ENCODE results near the gene MPC2. TPM values are rescaled to one million over a fixed set of nuclear protein-coding genes. Genes with fewer than 3 reads are reported as not detected.
"Not testable (repeated sequence)": the region's sequence is repeated elsewhere in the genome, so short reads cannot be mapped to it uniquely, and the experiment has no call there.

MPC2 gene
- total RNA-seq, 1 donor from 2014 or later = 38.9 TPM

GRCh38 chr1:167947733-167948132 lies 10.9 kb upstream of the MPC2 start:
- intact Hi-C loops (cut with micrococcal nuclease) = no loop called here
- Mint-ChIP-seq H3K36me3 (ENCODE audit: low read depth) (peaks cover 35% of the 10 kb centered on the region), H3K27ac (no peak overlapping the region), H3K9me3 (peaks cover 3% of the 10 kb centered on the region), H3K27me3 (no peaks in the 10 kb centered on the region), H3K4me1 (peaks cover 31% of the 10 kb centered on the region), H3K4me3 (no peak overlapping the region)
- no peak for DNase-seq

- Mint-ChIP-seq H3K4me1 (peaks cover 29% of the 10 kb centered on the region), H3K27me3 (no peaks in the 10 kb centered on the region), H3K36me3 (ENCODE audit: low read depth) (peaks cover 30% of the 10 kb centered on the region), H3K27ac (no peak overlapping the region), H3K4me3 (no peak overlapping the region), H3K9me3 (peaks cover 3% of the 10 kb centered on the region)
- DNase-seq = no peak
- intact Hi-C loops (cut with micrococcal nuclease) = no loop called here
These were observed 6.7 kb upstream of the MPC2 start for GRCh38 chr1:167943541-167943940.

DNA sequence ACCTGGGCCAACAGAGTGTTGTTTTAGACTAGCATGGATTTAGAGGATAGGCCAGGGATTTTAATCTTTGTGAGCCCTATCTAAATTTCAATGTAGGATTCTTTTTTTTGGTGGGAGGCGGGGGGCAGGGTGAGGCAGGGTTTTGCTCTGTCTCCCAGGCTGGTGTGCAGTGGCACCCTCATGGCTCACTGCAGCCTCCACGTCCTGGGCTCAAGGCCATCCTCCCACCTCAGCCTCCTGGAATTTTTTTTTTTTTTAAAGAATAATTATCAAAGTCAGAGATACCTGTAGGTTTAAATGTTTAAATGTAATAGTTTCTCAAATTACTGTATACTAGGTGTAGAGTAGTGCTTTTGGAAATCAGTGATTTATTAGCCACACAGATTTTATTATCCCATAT lies 3.4 kb upstream of the MPC2 start:
- Mint-ChIP-seq H3K4me1 (peaks cover 19% of the 10 kb centered on the region), H3K27ac (no peak overlapping the region), H3K27me3 (no peaks in the 10 kb centered on the region), H3K9me3 (peaks cover 3% of the 10 kb centered on the region), H3K36me3 (ENCODE audit: low read depth) (peaks cover 26% of the 10 kb centered on the region), H3K4me3 (no peak overlapping the region)
- intact Hi-C loops (cut with micrococcal nuclease) = no loop called here
- no peak for DNase-seq

- Mint-ChIP-seq H3K9me3 (no peaks in the 10 kb centered on the region), H3K4me3 (peak overlapping the region; percentile 97), H3K4me1 (peaks cover 31% of the 10 kb centered on the region), H3K36me3 (ENCODE audit: low read depth) (peaks cover 11% of the 10 kb centered on the region), H3K27ac (peak overlapping the region; percentile 63), H3K27me3 (no peaks in the 10 kb centered on the region)
- DNase-seq = no peak
- intact Hi-C loops (cut with micrococcal nuclease) = loop anchor here (5.0 kb wide), 5 partner anchors 49 to 1061 kb away; partner anchors contain the start of genes CD247 and TADA1
These were observed 1.3 kb upstream of the MPC2 start for GRCh38 chr1:167938080-167938636.

- intact Hi-C loops (cut with micrococcal nuclease) = loop anchor here (1.0 to 5.0 kb wide), 9 partner anchors 9 to 1060 kb away; partner anchors contain the start of genes CD247 and TADA1
- Mint-ChIP-seq H3K9me3 (no peaks in the 10 kb centered on the region), H3K4me1 (peaks cover 35% of the 10 kb centered on the region), H3K27me3 (no peaks in the 10 kb centered on the region), H3K36me3 (ENCODE audit: low read depth) (peaks cover 9% of the 10 kb centered on the region), H3K4me3 (peak overlapping the region; percentile 97), H3K27ac (peak overlapping the region; percentile 98)
- DNase-seq = no peak
These were observed 788 bp upstream of the MPC2 start for GRCh38 chr1:167937709-167938010.

- Mint-ChIP-seq H3K4me3 (peak within 1 kb of the TSS; percentile 97), H3K4me1 (peaks cover 33% of the 10 kb centered on the region), H3K27ac (peak within 1 kb of the TSS; percentile 98), H3K9me3 (no peaks in the 10 kb centered on the region), H3K27me3 (no peaks in the 10 kb centered on the region), H3K36me3 (ENCODE audit: low read depth) (peaks cover 2% of the 10 kb centered on the region)
- intact Hi-C loops (cut with micrococcal nuclease) = loop anchor here (1.0 to 5.0 kb wide), 12 partner anchors 51 to 1059 kb away; partner anchors contain the start of genes CD247, POU2F1, TADA1 and TIPRL
- DNase-seq = peak; percentile 99
These were observed 573 bp downstream of the MPC2 start, which contains the start of gene DCAF6 for GRCh38 chr1:167936068-167936929. Gene DCAF6 (plus strand): TSS chr1:167936683. CDS start chr1:167936912, 229 bp downstream.

GRCh38 chr1:167935216-167936067 lies 1.4 kb downstream of the MPC2 start:
- peaks cover 2% of the 10 kb centered on the region for H3K36me3 Mint-ChIP-seq (ENCODE audit: low read depth)
- intact Hi-C loops (cut with micrococcal nuclease) = loop anchor here (1.0 to 5.0 kb wide), 12 partner anchors 52 to 1058 kb away; partner anchors contain the start of genes CD247, POU2F1, TADA1 and TIPRL
- H3K27ac Mint-ChIP-seq = peak overlapping the region; percentile 98
- DNase-seq = peak; percentile 85
- no peaks in the 10 kb centered on the region for H3K9me3 Mint-ChIP-seq
- H3K4me1 Mint-ChIP-seq = peaks cover 32% of the 10 kb centered on the region
- peak overlapping the region; percentile 97 for H3K4me3 Mint-ChIP-seq
- H3K27me3 Mint-ChIP-seq = no peaks in the 10 kb centered on the region

DNA sequence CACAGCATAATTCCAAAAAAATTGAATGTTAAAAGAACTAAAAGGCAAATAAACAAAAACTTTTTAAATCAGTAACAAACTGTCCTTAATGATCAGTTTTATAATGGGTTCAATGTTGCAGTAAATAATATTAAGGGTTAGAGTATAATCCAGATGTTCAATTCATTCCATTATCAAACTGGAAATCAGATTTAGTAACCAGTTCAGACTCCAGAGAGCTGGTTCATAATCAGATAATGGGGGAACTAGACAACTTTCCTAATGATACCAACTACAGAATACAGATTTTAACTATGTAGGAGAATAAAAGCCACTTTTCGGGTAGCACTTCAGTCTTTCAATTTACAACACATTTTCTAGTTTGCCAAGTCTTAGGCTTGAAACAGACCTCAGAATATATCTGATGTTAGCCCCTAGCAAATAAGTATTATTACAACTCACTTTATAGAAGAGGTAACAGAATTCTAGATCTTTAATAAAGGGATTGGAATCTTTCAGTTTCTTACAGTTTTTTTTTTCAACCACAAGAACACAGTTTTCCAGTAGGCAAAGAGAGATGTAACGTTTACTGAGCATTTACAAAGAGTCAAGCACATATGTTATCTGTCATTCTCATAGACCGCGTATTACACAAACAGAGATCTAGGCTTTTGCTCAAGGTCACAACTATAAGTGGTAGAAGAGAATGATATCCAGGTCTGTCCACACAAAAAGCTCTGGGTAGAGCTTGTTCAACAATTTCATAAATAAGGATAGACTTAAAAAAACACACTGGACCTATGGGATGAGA lies 2.3 kb downstream of the MPC2 start:
- Mint-ChIP-seq H3K27me3 (no peaks in the 10 kb centered on the region), H3K4me3 (peak overlapping the region; percentile 97), H3K9me3 (no peaks in the 10 kb centered on the region), H3K27ac (peak overlapping the region; percentile 98), H3K4me1 (peaks cover 32% of the 10 kb centered on the region), H3K36me3 (ENCODE audit: low read depth) (peaks cover 2% of the 10 kb centered on the region)
- DNase-seq = no peak
- intact Hi-C loops (cut with micrococcal nuclease) = loop anchor here (5.0 kb wide), 5 partner anchors 53 to 1057 kb away; partner anchors contain the start of genes CD247 and TADA1

DNA sequence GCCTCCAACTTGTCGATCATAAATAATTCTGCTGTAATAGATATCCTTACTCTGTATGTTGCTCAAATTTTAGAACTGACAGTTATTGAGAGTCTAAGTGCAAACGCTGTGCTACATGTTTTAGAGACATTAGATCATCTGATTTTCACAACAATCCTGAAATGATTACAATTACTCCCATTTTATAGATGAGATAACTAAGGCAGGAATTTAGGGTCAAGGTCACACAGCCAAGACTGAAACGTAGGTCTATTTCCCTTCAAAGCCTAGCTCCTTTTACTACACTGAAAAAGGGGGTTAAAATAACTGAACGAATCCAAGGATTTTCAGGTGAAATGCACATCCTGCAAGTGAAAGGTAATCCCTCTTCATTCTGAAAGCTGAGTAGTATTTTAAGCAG lies 3.1 kb downstream of the MPC2 start:
- Mint-ChIP-seq H3K4me1 (peaks cover 32% of the 10 kb centered on the region), H3K4me3 (peak overlapping the region; percentile 1), H3K36me3 (ENCODE audit: low read depth) (peaks cover 2% of the 10 kb centered on the region), H3K27me3 (no peaks in the 10 kb centered on the region), H3K27ac (no peak overlapping the region), H3K9me3 (no peaks in the 10 kb centered on the region)
- DNase-seq = no peak
- intact Hi-C loops (cut with micrococcal nuclease) = no loop called here

- no peak overlapping the region for H3K27ac Mint-ChIP-seq
- intact Hi-C loops (cut with micrococcal nuclease) = no loop called here
- no peaks in the 10 kb centered on the region for H3K9me3 Mint-ChIP-seq
- peaks cover 3% of the 10 kb centered on the region for H3K36me3 Mint-ChIP-seq (ENCODE audit: low read depth)
- no peak for DNase-seq
- peaks cover 20% of the 10 kb centered on the region for H3K4me1 Mint-ChIP-seq
- no peak overlapping the region for H3K4me3 Mint-ChIP-seq
- H3K27me3 Mint-ChIP-seq = no peaks in the 10 kb centered on the region
These were observed 7.1 kb downstream of the MPC2 start for GRCh38 chr1:167929725-167930124.

- peaks cover 13% of the 10 kb centered on the region for H3K4me1 Mint-ChIP-seq
- H3K4me3 Mint-ChIP-seq; intact Hi-C loops (cut with micrococcal nuclease); DNase-seq; H3K27me3 Mint-ChIP-seq; H3K36me3 Mint-ChIP-seq (ENCODE audit: low read depth); H3K9me3 Mint-ChIP-seq; H3K27ac Mint-ChIP-seq: not testable (repeated sequence)
These were observed 8.0 kb downstream of the MPC2 start for GRCh38 chr1:167928919-167929318.

GRCh38 chr1:167928457-167928852 lies 8.4 kb downstream of the MPC2 start:
- Mint-ChIP-seq H3K27ac (no peak overlapping the region), H3K36me3 (ENCODE audit: low read depth) (peaks cover 3% of the 10 kb centered on the region), H3K9me3 (no peaks in the 10 kb centered on the region), H3K4me3 (no peak overlapping the region), H3K27me3 (no peaks in the 10 kb centered on the region), H3K4me1 (peaks cover 9% of the 10 kb centered on the region)
- DNase-seq = no peak
- intact Hi-C loops (cut with micrococcal nuclease) = no loop called here
